ENCODE data around the gene CRMP1.
"Not testable (repeated sequence)": the region's sequence is repeated elsewhere in the genome, so short reads cannot be mapped to it uniquely, and the experiment has no call there.

CRMP1 gene

DNA sequence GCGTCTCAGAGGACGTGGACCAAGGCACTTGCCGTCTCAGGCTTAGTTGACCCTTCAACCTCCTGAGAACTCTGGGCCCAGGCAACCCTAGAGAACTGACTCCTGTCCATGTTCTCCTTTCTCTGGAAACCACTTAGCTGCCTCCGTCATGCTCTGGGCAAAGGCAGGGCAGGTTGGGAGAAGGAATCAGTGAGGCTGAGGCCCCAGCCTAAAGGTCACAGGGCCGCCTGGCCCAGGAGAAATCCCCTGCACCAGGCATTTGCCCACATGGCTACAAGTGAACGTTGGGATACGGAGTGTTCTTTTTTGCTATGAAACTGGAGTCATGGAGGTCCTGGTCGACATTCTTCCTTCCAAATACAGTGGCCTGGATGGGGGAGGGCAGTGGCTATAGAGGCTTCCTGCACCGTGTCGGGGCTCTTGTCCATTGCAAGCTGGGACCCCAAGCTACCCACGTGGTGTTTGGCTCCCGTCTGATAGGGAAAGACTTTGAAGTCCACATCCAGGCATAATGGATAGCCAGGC is 76.0 kb downstream of the CRMP1 start:
- no peak for DNase-seq

DNA sequence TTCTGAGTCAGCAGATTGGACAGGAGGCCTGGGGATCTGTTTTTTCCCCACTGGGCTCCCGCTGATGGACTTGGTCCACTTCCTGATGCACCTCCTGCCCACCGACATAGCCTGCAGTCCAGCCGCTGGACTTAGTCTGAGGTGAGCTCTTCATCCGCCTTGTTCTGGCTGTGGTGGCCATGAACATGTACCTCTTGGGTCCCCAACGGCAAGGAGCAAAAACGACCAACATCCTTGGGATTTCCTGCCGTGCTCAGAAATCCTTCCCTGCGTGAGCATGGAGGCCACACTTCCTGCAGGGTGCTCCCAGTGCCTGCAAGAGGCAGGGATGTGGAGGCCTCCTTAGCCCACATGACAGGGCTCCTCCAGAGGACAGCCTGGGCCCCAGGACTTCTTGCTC is 76.8 kb downstream of the CRMP1 start:
- no peak for DNase-seq

- DNase-seq, result no peak
Measured at GRCh38 chr4:5815641-5816040, 77.2 kb downstream of the CRMP1 start.

GRCh38 chr4:5814421-5814820 is 78.5 kb downstream of the CRMP1 start:
- DNase-seq, result no peak

DNA sequence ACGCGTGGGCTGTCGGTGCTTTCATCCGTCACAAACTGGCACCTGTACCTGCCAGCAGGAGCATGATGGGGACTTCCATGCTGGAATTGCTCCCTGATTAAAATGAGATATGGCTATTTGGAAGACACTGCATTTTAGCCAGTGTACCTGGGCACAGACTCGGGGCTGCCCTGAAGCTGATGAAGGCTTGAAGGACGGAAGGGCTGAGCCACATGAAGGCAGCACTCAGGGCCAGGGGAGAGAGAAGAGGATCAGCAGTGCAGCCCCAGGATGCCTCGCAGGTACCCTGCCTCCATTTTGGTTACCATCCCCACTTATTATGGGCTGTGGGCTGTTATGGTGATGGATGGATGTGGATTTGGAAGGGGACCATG is 79.0 kb downstream of the CRMP1 start:
- no peak for DNase-seq

- DNase-seq, result no peak
Measured at GRCh38 chr4:5812506-5813229, 80.2 kb downstream of the CRMP1 start.

GRCh38 chr4:5812057-5812456 is 80.8 kb downstream of the CRMP1 start:
- DNase-seq, result not testable (repeated sequence)

DNA sequence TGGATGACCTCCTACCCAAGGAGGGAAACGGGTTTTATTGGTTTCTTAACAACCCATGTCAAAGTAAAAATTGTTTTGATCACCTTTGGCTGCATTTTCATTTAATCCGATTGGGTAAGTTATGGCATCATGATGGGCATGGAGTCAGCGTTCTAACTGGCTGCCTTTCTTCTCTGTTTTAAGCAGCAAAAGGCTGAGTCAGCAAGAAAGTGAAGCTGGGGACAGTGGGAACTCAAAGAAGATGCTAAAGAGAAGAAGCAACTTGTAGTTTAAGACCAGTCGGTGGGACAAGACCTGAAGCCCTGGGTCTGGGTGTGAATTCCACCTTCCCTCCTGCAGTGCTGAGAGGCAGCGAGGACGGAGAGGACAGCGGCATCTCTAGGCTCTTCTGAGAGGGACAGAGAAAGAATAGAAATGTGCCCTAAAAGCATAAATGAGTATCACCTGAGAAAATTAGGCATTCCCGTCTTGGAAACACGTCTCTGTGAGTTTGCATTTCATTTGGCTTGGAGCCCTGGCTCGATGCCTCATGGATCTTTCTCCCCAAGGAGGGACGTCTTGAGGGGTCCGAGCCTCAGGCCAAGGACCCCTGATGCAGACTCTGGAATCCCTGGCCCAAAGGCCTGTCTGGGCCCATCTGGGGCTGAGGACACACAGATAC is 82.0 kb downstream of the CRMP1 start:
- DNase-seq, result no peak

- no peak for DNase-seq
Measured at GRCh38 chr4:5810151-5810550, 82.7 kb downstream of the CRMP1 start.

GRCh38 chr4:5809216-5809776 is 83.6 kb downstream of the CRMP1 start:
- DNase-seq, result no peak

DNA sequence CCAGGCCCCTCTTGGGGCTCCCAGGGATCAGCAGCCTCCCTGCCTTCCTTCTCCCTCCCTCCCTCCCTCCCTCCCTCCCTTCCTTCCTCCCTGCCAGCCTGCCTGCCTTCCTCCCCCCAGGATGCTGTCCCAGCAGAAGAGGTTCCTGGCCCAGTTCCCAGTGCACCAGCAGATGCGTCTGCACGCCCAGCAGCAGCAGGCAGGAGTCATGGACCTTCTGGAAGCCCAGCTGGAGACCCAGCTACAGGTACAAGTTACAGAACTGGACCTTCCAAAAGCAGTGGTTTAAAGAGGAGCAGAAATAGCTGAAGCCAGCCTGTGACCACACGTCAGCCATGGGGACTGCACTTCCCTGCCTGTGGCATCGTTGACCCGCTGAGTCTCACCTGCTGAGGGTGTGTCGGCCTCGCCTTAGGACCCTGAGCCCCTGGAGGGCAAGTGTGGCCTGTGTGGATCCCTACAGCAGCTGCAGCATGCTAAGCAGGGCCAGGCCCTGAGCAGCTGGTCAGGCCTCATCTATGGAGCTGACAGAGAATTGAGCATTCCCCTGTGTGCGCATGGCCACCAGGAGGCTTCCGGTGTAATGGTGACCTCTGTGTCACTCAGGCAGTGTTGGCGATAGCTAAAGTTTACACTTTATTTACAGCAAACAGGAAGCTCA is 84.7 kb downstream of the CRMP1 start:
- DNase-seq, result no peak

- no peak for DNase-seq
Measured at GRCh38 chr4:5805270-5805669, 87.6 kb downstream of the CRMP1 start.

DNA sequence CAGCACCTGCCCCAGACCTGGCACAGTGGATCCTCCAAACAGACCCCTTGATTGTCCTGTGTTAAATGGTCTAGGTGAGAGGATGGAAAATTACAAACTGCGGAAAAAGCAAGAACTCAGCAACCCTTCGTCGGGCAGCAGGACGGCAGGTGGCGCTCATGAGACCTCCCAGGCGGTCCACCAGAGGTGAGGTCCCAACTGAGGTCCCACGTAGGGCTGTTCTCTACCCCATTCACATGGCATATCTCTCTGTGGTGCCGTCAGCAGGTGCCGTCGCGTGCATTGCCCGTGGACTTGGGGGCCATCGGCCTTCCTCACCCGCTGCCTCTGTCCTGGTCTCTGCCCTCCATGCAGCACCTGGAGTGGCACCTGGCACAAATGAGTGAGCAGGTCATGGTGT is 88.2 kb downstream of the CRMP1 start:
- DNase-seq, result no peak

DNA sequence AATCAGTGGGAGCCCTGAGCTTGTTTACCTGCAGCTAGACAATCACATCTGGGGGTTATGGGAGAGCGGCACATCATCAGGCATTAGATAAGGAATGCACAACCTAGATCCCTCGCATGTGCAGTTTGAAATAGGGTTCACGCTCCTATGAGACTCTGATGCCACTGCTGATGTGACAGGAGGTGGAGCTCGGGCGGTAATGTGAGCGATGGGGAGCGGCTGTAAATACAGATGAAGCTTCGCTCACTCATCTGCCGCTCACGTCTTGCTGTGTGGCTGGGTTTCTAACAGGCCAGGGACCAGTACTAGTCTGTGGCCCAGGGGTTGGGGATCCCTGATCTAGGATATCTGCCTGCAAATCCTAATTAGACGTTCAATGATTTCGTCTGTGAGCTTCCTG is 90.3 kb downstream of the CRMP1 start:
- no peak for DNase-seq

- DNase-seq, result no peak
Measured at GRCh38 chr4:5801696-5802095, 91.2 kb downstream of the CRMP1 start.

- DNase-seq, result no peak
Measured at GRCh38 chr4:5800496-5800895, 92.4 kb downstream of the CRMP1 start.

GRCh38 chr4:5799406-5799805 is 93.5 kb downstream of the CRMP1 start:
- no peak for DNase-seq

DNA sequence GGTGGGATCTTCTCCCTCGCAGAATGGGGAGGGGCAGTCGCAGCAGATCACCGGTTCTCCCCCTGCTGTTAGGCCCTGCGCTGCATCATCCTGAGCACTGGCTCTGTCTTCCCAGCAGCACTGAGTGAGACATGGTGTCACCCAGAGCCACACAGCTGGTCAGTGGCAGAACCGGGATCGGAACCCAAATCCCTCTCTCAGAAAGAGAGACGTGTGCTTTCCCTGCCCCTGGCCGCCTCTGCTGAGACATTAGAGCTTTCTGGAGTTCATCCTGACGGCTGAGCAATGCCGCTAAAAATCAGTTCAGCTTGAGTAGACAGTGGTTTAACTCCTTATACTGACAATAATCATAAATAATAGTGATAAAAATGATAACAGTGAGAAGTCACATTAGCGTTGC is 93.9 kb downstream of the CRMP1 start:
- no peak for DNase-seq

GRCh38 chr4:5798462-5798861 is 94.4 kb downstream of the CRMP1 start:
- no peak for DNase-seq

- DNase-seq, result no peak
Measured at GRCh38 chr4:5797866-5798265, 95.0 kb downstream of the CRMP1 start.

DNA sequence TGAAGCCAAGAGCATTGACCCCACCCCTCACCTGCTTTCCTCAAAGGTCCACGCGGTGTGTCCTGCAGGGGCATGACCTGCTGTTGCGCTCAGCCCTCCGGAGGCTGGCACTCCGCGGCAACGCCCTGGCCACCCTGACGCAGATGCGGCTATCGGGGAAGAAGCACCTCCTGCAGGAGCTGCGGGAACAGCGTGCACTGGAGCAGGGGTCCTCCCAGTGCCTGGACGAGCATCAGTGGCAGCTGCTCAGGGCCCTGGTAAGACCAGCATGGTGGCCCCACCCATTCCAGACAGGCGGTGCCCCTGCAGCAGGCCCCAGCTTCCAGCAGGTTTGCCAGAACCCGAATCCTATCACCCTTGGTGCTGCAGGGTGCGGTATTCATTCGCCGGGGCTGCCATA is 95.9 kb downstream of the CRMP1 start:
- DNase-seq, result no peak

- no peak for DNase-seq
Measured at GRCh38 chr4:5795580-5795979, 97.3 kb downstream of the CRMP1 start.

DNA sequence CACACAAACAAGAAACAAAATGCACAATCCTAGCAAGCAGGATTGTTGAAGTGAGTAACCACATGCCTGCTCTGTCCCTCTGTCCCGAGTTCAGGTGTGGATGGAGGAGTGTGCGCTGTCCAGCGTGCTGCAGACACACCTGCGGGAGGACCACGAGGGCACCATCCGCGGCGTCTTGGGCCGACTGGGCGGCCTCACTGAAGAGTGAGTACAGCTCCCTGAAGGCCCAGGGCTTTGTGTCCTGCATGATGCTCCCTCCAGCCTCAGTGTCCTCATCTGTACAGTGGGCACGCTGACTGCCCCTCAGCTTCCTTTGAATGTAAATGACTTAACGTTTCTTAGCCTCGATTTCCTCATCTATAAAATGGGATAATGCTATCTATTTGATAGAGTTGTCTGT is 99.4 kb downstream of the CRMP1 start:
- no peak for DNase-seq

GRCh38 chr4:5791654-5792053 is 101.2 kb downstream of the CRMP1 start:
- no peak for DNase-seq
